Measurements from ENCODE around the gene PHLDB3. TPM values are rescaled to one million over a fixed set of nuclear protein-coding genes. Genes with fewer than 3 reads are reported as not detected.
"Not testable (repeated sequence)": the region's sequence is repeated elsewhere in the genome, so short reads cannot be mapped to it uniquely, and the experiment has no call there.

The PHLDB3 gene
- total RNA-seq, 4 donors from 2014 or later = 1.5 to 9.6 (median 6.7) TPM

- no peak for DNase-seq
- intact Hi-C loops (cut with DNase I; ENCODE audit: low total_unique reads) (no loop called here), in situ Hi-C loops (cut with MboI; ENCODE audit: low sequenced_read_pairs in 4 of 4) (loop anchor here in 1 of 4 donors (25.0 kb wide), 1 partner anchor 224 kb away; the partner anchor contains the start of gene PLAUR)
- no peaks in the 10 kb centered on the region for H3K9me3 ChIP-seq
- H3K27ac ChIP-seq = no peak overlapping the region
- no peaks in the 10 kb centered on the region for H3K36me3 ChIP-seq
- H3K27me3 ChIP-seq = peaks cover 0 to 5% (median 3%) of the 10 kb centered on the region in 3 donors
- H3K4me1 ChIP-seq = peaks cover 0 to 5% of the 10 kb centered on the region in 2 donors
- no peak overlapping the region for H3K4me3 ChIP-seq
- ATAC-seq = no peak
- no peak for TF ChIP-seq POLR2A (IDR thresholded peaks at IDR 0.05)
- TF ChIP-seq, protein P1, sequence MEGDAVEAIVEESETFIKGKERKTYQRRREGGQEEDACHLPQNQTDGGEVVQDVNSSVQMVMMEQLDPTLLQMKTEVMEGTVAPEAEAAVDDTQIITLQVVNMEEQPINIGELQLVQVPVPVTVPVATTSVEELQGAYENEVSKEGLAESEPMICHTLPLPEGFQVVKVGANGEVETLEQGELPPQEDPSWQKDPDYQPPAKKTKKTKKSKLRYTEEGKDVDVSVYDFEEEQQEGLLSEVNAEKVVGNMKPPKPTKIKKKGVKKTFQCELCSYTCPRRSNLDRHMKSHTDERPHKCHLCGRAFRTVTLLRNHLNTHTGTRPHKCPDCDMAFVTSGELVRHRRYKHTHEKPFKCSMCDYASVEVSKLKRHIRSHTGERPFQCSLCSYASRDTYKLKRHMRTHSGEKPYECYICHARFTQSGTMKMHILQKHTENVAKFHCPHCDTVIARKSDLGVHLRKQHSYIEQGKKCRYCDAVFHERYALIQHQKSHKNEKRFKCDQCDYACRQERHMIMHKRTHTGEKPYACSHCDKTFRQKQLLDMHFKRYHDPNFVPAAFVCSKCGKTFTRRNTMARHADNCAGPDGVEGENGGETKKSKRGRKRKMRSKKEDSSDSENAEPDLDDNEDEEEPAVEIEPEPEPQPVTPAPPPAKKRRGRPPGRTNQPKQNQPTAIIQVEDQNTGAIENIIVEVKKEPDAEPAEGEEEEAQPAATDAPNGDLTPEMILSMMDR (IDR thresholded peaks at IDR 0.05 in 4 of 5, conservative IDR thresholded peaks at IDR 0.05 in 1 of 5) = no peak
These were observed 66.1 kb downstream of the PHLDB3 start for GRCh38 chr19:43438291-43439031.

GRCh38 chr19:43437712-43438111 is 66.8 kb downstream of the PHLDB3 start:
- Histone ChIP-seq H3K27me3 (peaks cover 0 to 5% (median 3%) of the 10 kb centered on the region in 3 donors), H3K4me3 (no peak overlapping the region), H3K36me3 (no peaks in the 10 kb centered on the region), H3K27ac (no peak overlapping the region), H3K9me3 (no peaks in the 10 kb centered on the region), H3K4me1 (peaks cover 0 to 5% of the 10 kb centered on the region in 2 donors)
- TF ChIP-seq POLR2A (IDR thresholded peaks at IDR 0.05) = no peak
- TF ChIP-seq, protein P1 (IDR thresholded peaks at IDR 0.05 in 4 of 5, conservative IDR thresholded peaks at IDR 0.05 in 1 of 5) = no peak
- intact Hi-C loops (cut with DNase I; ENCODE audit: low total_unique reads) = no loop called here
- in situ Hi-C loops (cut with MboI; ENCODE audit: low sequenced_read_pairs in 4 of 4) = loop anchor here in 1 of 4 donors (25.0 kb wide), 1 partner anchor 225 kb away; the partner anchor contains the start of gene PLAUR
- ATAC-seq (no peak), DNase-seq (no peak)

- in situ Hi-C loops (cut with MboI; ENCODE audit: low sequenced_read_pairs in 4 of 4) = loop anchor here in 1 of 4 donors (25.0 kb wide), 1 partner anchor 225 kb away; the partner anchor contains the start of gene PLAUR
- intact Hi-C loops (cut with DNase I; ENCODE audit: low total_unique reads); H3K9me3 ChIP-seq; ATAC-seq; H3K36me3 ChIP-seq; DNase-seq; H3K27ac ChIP-seq; H3K27me3 ChIP-seq; H3K4me3 ChIP-seq; H3K4me1 ChIP-seq: not testable (repeated sequence)
These were observed 67.3 kb downstream of the PHLDB3 start for GRCh38 chr19:43437284-43437683.

DNA sequence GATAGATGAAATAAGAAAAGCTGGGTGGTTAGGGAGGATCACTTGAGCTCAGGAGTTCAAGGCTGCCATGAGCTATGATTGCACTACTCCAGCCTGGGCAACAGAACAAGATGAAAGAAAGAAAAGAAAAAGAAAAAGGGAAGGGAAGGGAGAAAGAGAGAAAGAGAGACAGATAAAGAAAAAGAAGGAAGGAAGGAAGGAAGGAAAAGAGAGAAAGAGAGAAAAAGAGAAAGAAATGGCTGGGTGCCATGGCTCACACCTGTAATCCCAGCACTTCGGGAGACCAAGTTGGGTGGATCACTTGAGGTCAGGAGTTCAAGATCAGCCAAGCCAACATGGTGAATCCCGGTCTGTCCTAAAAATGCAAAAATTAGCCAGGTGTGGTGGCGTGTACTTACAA is 68.8 kb downstream of the PHLDB3 start:
- Histone ChIP-seq H3K9me3 (no peaks in the 10 kb centered on the region), H3K4me3 (no peak overlapping the region), H3K27ac (no peak overlapping the region), H3K27me3 (peaks cover 0 to 5% (median 3%) of the 10 kb centered on the region in 3 donors), H3K36me3 (no peaks in the 10 kb centered on the region), H3K4me1 (peaks cover 0 to 5% of the 10 kb centered on the region in 2 donors)
- intact Hi-C loops (cut with DNase I; ENCODE audit: low total_unique reads) (no loop called here), in situ Hi-C loops (cut with MboI; ENCODE audit: low sequenced_read_pairs in 4 of 4) (loop anchor here in 1 of 4 donors (25.0 kb wide), 1 partner anchor 227 kb away; the partner anchor contains the start of gene PLAUR)
- TF ChIP-seq POLR2A (IDR thresholded peaks at IDR 0.05) = no peak
- TF ChIP-seq, protein P1 (IDR thresholded peaks at IDR 0.05 in 4 of 5, conservative IDR thresholded peaks at IDR 0.05 in 1 of 5) = no peak
- DNase-seq = no peak
- ATAC-seq = no peak

- in situ Hi-C loops (cut with MboI; ENCODE audit: low sequenced_read_pairs in 4 of 4) = loop anchor here in 1 of 4 donors (25.0 kb wide), 1 partner anchor 229 kb away; the partner anchor contains the start of gene PLAUR
These were observed 70.9 kb downstream of the PHLDB3 start for GRCh38 chr19:43433689-43434088.

More at GRCh38 chr19:43433689-43434088, 70.9 kb downstream of the PHLDB3 start:
- intact Hi-C loops (cut with DNase I; ENCODE audit: low total_unique reads) = no loop called here
- no peaks in the 10 kb centered on the region for H3K9me3 ChIP-seq
- no peak for TF ChIP-seq POLR2A (IDR thresholded peaks at IDR 0.05)
- TF ChIP-seq, protein P1 (IDR thresholded peaks at IDR 0.05 in 4 of 5, conservative IDR thresholded peaks at IDR 0.05 in 1 of 5) = no peak
- DNase-seq (no peak), ATAC-seq (no peak)
- H3K27me3 ChIP-seq = peaks cover 0 to 5% (median 3%) of the 10 kb centered on the region in 3 donors
- H3K4me3 ChIP-seq = no peak overlapping the region
- peaks cover 0 to 2% of the 10 kb centered on the region in 2 donors for H3K4me1 ChIP-seq
- H3K27ac ChIP-seq = no peak overlapping the region
- H3K36me3 ChIP-seq = no peaks in the 10 kb centered on the region

Measured in gastrocnemius medialis (tissue), 4 donors.